NCI-H526 treated with DMSO at 0.1 percent for 48 hours (cell line): Measurements from ENCODE around the gene DERA.
"Not testable (repeated sequence)": the region's sequence is repeated elsewhere in the genome, so short reads cannot be mapped to it uniquely, and the experiment has no call there.

Experiments used
- DNase-seq: peaks from one replicate; lab custom pipeline; 2025; lab: John Stamatoyannopoulos, UW

DERA gene

GRCh38 chr12:15904378-15904920, 6.7 kb upstream of the DERA start:
- no peak for DNase-seq

- DNase-seq: no peak
These were observed 666 bp upstream of the DERA start for GRCh38 chr12:15910468-15910863.

DNA sequence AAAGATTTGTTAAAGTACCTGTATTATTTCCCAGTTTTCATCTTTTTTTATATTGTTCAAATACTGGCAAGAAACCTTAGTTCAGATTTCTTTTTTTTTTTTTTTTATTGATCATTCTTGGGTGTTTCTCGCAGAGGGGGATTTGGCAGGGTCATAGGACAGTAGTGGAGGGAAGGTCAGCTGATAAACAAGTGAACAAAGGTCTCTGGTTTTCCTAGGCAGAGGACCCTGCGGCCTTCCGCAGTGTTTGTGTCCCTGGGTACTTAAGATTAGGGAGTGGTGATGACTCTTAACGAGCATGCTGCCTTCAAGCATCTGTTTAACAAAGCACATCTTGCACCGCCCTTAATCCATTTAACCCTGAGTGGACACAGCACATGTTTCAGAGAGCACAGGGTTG, 799 bp downstream of the DERA start:
- not testable (repeated sequence) for DNase-seq

DNA sequence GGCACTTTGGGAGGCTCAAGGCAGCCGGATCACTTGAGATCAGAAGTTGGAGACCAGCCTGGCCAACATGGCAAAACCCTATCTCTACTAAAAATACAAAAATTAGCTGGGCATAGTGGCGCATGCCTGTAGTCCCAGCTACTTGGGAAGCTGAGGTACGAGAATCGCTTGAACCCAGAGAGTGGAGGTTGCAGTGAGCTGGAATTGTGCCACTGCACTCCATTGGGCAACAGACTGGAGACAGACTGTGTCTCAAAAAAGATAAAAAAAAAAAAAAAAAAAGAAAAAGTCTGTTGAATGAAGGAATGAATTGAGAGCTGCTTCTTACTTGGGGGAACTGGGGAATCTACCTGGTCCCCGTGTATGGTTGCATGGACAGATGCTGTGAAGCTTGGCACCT, 3.0 kb downstream of the DERA start:
- not testable (repeated sequence) for DNase-seq

DNA sequence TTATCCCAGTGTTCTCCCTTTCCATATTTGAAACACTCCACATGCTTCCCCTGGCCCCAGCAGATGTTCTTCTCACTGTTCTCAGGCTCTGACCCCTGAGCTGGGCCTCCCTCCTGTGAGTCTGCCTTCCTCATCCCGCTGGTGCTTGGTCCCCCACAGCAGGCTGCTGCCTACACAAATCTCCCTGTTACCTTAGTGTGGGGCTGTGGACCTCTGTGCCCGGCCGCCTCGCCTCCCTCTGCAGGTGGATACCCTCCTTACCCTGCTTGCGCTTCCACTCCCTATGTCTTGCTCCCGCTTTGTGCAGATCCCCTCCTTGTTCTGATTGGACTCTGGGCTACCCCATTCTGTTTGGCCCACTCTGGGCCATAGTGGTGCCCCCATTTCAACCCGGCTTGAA, 6.9 kb downstream of the DERA start:
- DNase-seq: no peak

- no peak for DNase-seq
These were observed 8.3 kb downstream of the DERA start for GRCh38 chr12:15919418-15919817.

- DNase-seq: no peak
These were observed 13.8 kb downstream of the DERA start for GRCh38 chr12:15924956-15925355.

DNA sequence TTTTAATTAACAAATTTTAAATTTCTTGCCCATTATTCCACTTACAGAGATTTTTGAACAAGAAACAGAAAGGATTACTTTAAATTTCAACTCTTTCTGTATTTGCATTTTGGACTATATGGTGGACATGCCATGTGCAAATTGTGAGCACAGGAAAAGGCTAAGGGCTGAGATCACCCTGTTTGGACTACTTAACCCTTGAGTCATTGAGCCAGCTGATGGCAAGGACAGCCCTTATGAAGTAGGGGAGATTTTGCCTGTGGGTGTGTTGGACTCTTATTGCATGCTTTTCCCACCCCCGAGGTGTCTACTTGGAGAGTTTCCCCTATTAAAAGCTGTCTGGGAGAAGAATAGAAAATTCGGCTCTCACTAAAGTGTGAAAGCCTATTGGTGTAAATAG, 17.2 kb downstream of the DERA start:
- DNase-seq: no peak

DNA sequence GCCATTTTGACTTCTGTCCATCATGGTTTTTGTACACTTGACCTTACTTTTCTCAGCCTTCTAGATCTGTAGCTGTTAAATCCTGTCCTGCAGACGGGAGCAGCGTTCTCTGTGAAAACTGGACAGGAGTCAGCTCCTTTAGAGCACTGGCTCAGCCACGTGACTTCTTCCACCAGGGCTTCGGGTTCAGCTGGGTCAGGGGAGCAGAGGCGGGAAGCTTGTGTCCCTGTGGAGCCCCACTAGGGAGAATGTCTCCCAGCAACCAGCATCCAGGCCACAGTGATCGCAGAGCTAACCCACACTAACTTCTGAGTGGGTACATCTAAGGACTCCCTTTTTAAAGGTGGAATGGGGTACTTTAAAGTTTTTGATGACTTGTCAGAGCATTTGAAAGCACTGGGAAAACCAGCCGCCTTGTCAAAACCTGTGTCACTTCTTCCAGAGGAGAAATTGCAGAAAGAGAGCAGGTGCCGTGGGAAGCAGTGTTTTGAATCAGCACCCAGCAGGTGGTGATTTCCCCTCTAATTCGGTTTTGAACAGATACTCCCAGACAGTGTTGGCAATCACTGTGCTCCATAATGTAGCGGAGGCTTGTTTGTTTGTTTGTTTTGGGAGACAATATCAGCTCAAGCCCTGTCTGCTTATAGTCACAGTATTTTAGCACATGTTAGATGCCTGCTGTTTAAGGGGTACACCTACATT, 17.9 kb downstream of the DERA start:
- DNase-seq: no peak

GRCh38 chr12:15931590-15932053, 20.5 kb downstream of the DERA start:
- no peak for DNase-seq

DNA sequence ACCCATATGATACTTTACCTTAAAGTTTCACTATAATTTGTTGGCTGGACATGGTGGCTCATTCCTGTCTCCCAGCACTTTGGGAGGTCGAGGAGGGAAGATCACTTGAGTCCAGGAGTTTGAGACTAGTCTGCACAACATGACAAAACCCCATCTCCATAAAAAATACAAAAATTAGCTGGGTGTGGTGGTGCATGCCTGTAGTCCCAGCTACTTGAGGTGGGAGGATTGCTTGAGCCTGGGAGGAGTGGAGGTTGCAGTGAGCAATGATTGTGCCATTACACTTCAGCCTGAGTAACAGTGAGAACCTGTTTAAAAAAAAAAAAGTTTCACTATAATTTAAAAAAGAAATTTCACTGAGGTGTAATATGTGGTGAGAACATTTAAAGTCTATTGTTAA, 21.2 kb downstream of the DERA start:
- DNase-seq: no peak

GRCh38 chr12:15932971-15933370, 21.8 kb downstream of the DERA start:
- DNase-seq: no peak

DNA sequence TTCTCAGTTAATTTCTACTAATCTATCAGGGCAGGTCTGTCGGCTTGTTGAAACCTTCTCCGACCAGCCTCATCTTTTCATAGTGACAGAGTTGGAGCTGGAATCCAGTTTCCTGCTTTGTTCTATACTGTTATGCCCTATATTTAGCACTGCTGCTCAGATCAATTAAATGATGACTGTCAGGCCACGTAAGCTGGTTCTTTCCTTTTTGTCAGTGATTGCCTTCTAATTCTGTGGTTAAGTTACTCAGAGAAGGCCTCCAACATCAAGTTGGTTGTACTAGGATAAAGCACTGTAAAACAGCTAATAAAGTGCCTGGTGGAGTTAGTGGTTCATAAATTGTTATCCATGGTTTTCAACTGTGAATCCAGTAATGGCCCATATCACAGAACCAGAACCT, 22.6 kb downstream of the DERA start:
- no peak for DNase-seq

DNA sequence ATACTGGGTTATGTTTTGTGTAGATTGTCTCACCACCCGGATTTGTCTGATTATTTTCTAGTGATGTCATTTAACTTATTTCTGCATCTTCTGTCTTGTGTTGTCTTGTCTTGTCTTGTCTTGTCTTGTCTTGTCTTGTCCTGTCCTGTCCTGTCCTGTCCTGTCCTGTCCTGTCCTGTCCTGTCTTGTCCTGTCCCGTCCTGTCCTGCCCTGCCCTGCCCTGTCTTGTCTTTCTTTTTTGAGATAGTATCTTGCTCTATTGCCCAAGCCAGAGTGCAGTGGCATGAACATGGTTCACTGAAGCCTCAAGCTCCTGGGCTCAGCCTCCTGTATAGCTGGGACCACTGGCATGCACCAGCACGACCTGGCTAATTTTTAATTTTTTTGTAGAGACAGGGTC, 25.6 kb downstream of the DERA start:
- no peak for DNase-seq

DNA sequence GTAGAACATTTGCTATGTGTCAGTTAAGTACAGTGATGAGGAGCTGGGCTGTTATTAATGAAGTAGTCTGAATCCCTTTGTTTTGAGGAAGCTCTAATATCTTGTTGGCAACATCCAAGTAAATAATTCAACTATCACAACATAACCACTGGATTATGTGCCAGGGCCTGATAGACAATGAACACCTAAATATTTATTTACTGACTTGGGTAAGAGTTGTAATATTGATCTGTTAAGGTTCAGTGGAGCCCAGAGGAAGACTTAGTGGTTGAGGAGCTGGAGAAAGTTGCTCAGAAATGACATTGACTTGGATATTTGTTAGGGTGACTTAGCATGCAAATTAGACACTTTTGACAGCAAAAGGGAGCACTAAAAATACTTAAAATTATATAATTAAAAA, 26.8 kb downstream of the DERA start:
- no peak for DNase-seq

GRCh38 chr12:15939111-15939510, 28.0 kb downstream of the DERA start:
- no peak for DNase-seq

- DNase-seq: no peak
These were observed 31.3 kb downstream of the DERA start for GRCh38 chr12:15942475-15942874.

GRCh38 chr12:15943519-15943918, 32.4 kb downstream of the DERA start:
- not testable (repeated sequence) for DNase-seq

DNA sequence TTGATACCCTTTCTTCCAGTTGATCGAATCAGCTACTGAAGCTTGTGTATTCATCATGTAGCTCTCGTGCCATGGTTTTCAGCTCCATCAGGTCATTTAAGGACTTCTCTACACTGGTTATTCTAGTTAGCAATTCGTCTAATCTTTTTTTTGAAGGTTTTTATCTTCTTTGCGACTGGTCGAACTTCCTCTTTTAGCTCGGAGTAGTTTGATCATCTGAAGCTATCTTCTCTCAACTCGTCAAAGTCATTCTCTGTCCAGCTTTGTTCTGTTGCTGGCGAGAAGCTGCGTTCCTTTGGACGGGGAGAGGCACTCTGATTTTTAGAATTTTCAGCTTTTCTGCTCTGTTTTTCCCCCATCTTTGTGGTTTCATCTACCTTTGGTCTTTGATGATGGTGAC, 37.3 kb downstream of the DERA start:
- not testable (repeated sequence) for DNase-seq

- DNase-seq: no peak
These were observed 44.1 kb downstream of the DERA start for GRCh38 chr12:15955281-15955680.

GRCh38 chr12:15956010-15956409, 44.9 kb downstream of the DERA start:
- no peak for DNase-seq

- no peak for DNase-seq
These were observed 45.5 kb downstream of the DERA start for GRCh38 chr12:15956413-15957185.

GRCh38 chr12:15962760-15963159, 51.6 kb downstream of the DERA start:
- no peak for DNase-seq
